Measurements from ENCODE around the gene S100A6.

The S100A6 gene

GRCh38 chr1:153568367-153569099, 32.7 kb upstream of the S100A6 start:
- Histone ChIP-seq H3K9ac (ENCODE audit: low read length) (no peak overlapping the region), H3K27me3 (ENCODE audit: insufficient read depth, low read length) (no peaks in the 10 kb centered on the region), H3K9me3 (ENCODE audit: insufficient read depth, low read depth, low read length) (no peaks in the 10 kb centered on the region), H2AFZ (ENCODE audit: insufficient read depth, low read length, poor library complexity) (peak overlapping the region; percentile 30), H4K12ac (ENCODE audit: low read depth, low read length) (peak overlapping the region; percentile 26), H3K4me2 (ENCODE audit: low read length) (peak overlapping the region; percentile 29), H3K36me3 (ENCODE audit: control insufficient read depth in 1 of 2, insufficient read depth in 2 of 2, low read length in 2 of 2) (no peaks in the 10 kb centered on the region), H4K8ac (ENCODE audit: low read depth, low read length) (peak overlapping the region; percentile 80), H3K79me2 (ENCODE audit: control insufficient read depth, insufficient read depth, low read length, poor library complexity) (peaks cover 16% of the 10 kb centered on the region), H3K18ac (ENCODE audit: low read length) (peak overlapping the region; percentile 85), H4K91ac (ENCODE audit: low read depth, low read length) (peak overlapping the region; percentile 100), H3K23ac (ENCODE audit: low read length) (no peak overlapping the region), H3K4ac (ENCODE audit: low read depth, low read length) (peak overlapping the region; percentile 66), H2BK120ac (ENCODE audit: insufficient read depth, low read length, poor library complexity) (peak overlapping the region; percentile 93), H3K4me3 (ENCODE audit: low read depth, low read length) (no peak overlapping the region), H3K27ac (ENCODE audit: low read depth, low read length) (peak overlapping the region; percentile 100), H3K79me1 (ENCODE audit: low read length) (peaks cover 56% of the 10 kb centered on the region), H3K4me1 (ENCODE audit: control insufficient read depth in 1 of 2, insufficient read depth in 2 of 2, low read length in 2 of 2) (peaks cover 37 to 48% of the 10 kb centered on the region in 2 experiments), H3K14ac (ENCODE audit: low read length) (peak overlapping the region; percentile 82), H2BK5ac (ENCODE audit: low read depth, low read length, poor library complexity) (peak overlapping the region; percentile 99), H2AK5ac (ENCODE audit: low read length) (peak overlapping the region; percentile 80), H2BK12ac (ENCODE audit: low read length) (peak overlapping the region; percentile 53)
- no CpG with 5 or more reads among the region's 25 CpGs for WGBS (ENCODE audit: extremely low coverage, insufficient coverage, insufficient read length)
- DNase-seq, result peak; percentile 98 to 99

GRCh38 chr1:153567621-153568366, 32.0 kb upstream of the S100A6 start:
- Histone ChIP-seq H3K4me2 (ENCODE audit: low read length) (peak overlapping the region; percentile 39), H3K9me3 (ENCODE audit: insufficient read depth, low read depth, low read length) (no peaks in the 10 kb centered on the region), H3K9ac (ENCODE audit: low read length) (peak overlapping the region; percentile 71), H3K14ac (ENCODE audit: low read length) (peak overlapping the region; percentile 99), H3K18ac (ENCODE audit: low read length) (peak overlapping the region; percentile 98), H3K4ac (ENCODE audit: low read depth, low read length) (peak overlapping the region; percentile 98), H3K23ac (ENCODE audit: low read length) (no peak overlapping the region), H4K12ac (ENCODE audit: low read depth, low read length) (peak overlapping the region; percentile 43), H3K27me3 (ENCODE audit: insufficient read depth, low read length) (no peaks in the 10 kb centered on the region), H2BK120ac (ENCODE audit: insufficient read depth, low read length, poor library complexity) (peak overlapping the region; percentile 100), H2BK5ac (ENCODE audit: low read depth, low read length, poor library complexity) (peak overlapping the region; percentile 99), H2AFZ (ENCODE audit: insufficient read depth, low read length, poor library complexity) (peak overlapping the region; percentile 56), H4K8ac (ENCODE audit: low read depth, low read length) (peak overlapping the region; percentile 91), H3K79me1 (ENCODE audit: low read length) (peaks cover 59% of the 10 kb centered on the region), H4K91ac (ENCODE audit: low read depth, low read length) (peak overlapping the region; percentile 100), H3K4me1 (ENCODE audit: control insufficient read depth in 1 of 2, insufficient read depth in 2 of 2, low read length in 2 of 2) (peaks cover 39 to 51% of the 10 kb centered on the region in 2 experiments), H3K27ac (ENCODE audit: low read depth, low read length) (peak overlapping the region; percentile 100), H3K36me3 (ENCODE audit: control insufficient read depth in 1 of 2, insufficient read depth in 2 of 2, low read length in 2 of 2) (no peaks in the 10 kb centered on the region), H3K4me3 (ENCODE audit: low read depth, low read length) (no peak overlapping the region), H2AK5ac (ENCODE audit: low read length) (peak overlapping the region; percentile 99), H3K79me2 (ENCODE audit: control insufficient read depth, insufficient read depth, low read length, poor library complexity) (peaks cover 16% of the 10 kb centered on the region), H2BK12ac (ENCODE audit: low read length) (peak overlapping the region; percentile 94)
- peak; percentile 64 to 71 for DNase-seq
- WGBS (ENCODE audit: extremely low coverage, insufficient coverage, insufficient read length), result no CpG with 5 or more reads among the region's 22 CpGs

- H3K4me2 ChIP-seq (ENCODE audit: low read length), result peak overlapping the region; percentile 30
- H3K18ac ChIP-seq (ENCODE audit: low read length), result peak overlapping the region; percentile 98
- peak overlapping the region; percentile 100 for H2BK120ac ChIP-seq (ENCODE audit: insufficient read depth, low read length, poor library complexity)
- H3K27me3 ChIP-seq (ENCODE audit: insufficient read depth, low read length), result no peaks in the 10 kb centered on the region
- peak overlapping the region; percentile 87 for H3K23ac ChIP-seq (ENCODE audit: low read length)
- peak overlapping the region; percentile 78 for H2AFZ ChIP-seq (ENCODE audit: insufficient read depth, low read length, poor library complexity)
- H3K79me1 ChIP-seq (ENCODE audit: low read length), result peaks cover 59% of the 10 kb centered on the region
- peaks cover 16% of the 10 kb centered on the region for H3K79me2 ChIP-seq (ENCODE audit: control insufficient read depth, insufficient read depth, low read length, poor library complexity)
- no peaks in the 10 kb centered on the region for H3K36me3 ChIP-seq (ENCODE audit: control insufficient read depth in 1 of 2, insufficient read depth in 2 of 2, low read length in 2 of 2)
- no peaks in the 10 kb centered on the region for H3K9me3 ChIP-seq (ENCODE audit: insufficient read depth, low read depth, low read length)
- peak overlapping the region; percentile 86 for H4K12ac ChIP-seq (ENCODE audit: low read depth, low read length)
- peak overlapping the region; percentile 97 for H3K4ac ChIP-seq (ENCODE audit: low read depth, low read length)
- H2BK12ac ChIP-seq (ENCODE audit: low read length), result peak overlapping the region; percentile 99
- H3K27ac ChIP-seq (ENCODE audit: low read depth, low read length), result peak overlapping the region; percentile 100
- H3K9ac ChIP-seq (ENCODE audit: low read length), result peak overlapping the region; percentile 79
- H3K4me1 ChIP-seq (ENCODE audit: control insufficient read depth in 1 of 2, insufficient read depth in 2 of 2, low read length in 2 of 2), result peaks cover 39 to 51% of the 10 kb centered on the region in 2 experiments
- peak overlapping the region; percentile 98 for H3K14ac ChIP-seq (ENCODE audit: low read length)
- H2BK5ac ChIP-seq (ENCODE audit: low read depth, low read length, poor library complexity), result peak overlapping the region; percentile 100
- peak overlapping the region; percentile 29 for H3K4me3 ChIP-seq (ENCODE audit: low read depth, low read length)
- peak overlapping the region; percentile 99 for H2AK5ac ChIP-seq (ENCODE audit: low read length)
- DNase-seq, result peak; percentile 97
- H4K8ac ChIP-seq (ENCODE audit: low read depth, low read length), result peak overlapping the region; percentile 94
- H4K91ac ChIP-seq (ENCODE audit: low read depth, low read length), result peak overlapping the region; percentile 100
- no CpG with 5 or more reads among the region's 16 CpGs for WGBS (ENCODE audit: extremely low coverage, insufficient coverage, insufficient read length)
Measured at GRCh38 chr1:153566414-153567371, 30.9 kb upstream of the S100A6 start.
